HG02571 (cell line): ENCODE results near the gene CCNB3.
"Not testable (repeated sequence)": the region's sequence is repeated elsewhere in the genome, so short reads cannot be mapped to it uniquely, and the experiment has no call there.

Source experiments
- ATAC-seq: cut with Tn5 transposase; IDR thresholded peaks from one replicate; pipeline ENCODE4 v1.9.1; 2021; ENCODE audit warnings: mild to moderate bottlenecking, moderate library complexity; ENCODE audit not compliant: unreplicated experiment

Gene CCNB3

GRCh38 chrX:50204364-50204899 is at the start of gene CCNB3:
Gene CCNB3, plus strand, starts transcription at chrX:50204765. Its CDS starts 80,399 bp downstream, at chrX:50285164.
- ATAC-seq: peak; percentile 93

DNA sequence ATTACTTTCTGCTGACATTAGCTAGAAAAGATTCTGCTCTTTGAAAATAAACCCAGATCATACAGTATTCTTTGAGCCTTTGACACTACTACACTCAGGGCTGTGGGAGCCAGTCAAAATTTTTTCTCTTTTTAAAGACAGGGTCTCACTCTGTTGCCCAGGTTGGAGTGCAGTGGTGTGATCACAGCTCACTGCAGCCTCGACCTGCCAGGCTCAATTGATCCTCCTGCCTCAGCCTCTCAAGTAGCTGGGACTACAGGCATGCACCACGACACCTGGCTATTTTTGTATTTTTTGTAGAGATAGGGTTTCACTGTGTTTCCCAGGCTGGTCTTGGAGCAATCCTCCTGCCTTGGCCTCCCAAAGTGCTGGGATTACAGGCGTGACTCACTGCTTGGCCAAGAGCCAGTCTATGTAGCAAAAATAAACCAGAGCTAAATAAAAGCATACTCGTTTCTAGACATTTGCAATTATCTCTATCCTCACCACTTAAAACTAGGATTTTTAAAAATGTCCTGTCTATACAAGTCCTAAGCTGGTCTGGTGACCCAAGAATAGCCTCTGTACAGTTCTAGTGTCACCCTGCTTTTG is 46.9 kb upstream of the CCNB3 start:
- ATAC-seq: no peak

DNA sequence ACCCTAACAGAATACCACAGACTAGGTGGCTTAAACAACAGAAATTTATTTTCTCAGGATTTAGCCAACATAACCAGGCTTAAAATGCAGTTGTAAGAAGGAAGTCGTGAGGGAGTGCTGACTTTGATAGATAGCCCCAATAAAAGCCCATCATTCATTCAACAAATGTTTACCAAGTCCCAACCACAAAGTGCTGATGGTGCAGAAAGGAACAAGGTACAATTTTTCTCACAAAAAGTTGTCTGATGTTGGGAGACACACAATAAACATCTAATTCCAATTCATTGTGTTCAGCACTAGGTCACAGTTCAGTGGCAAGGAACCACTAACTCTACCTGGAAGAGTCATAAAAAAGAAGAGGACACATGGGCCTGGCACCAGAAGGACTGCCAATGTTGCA is 46.0 kb upstream of the CCNB3 start:
- no peak for ATAC-seq

DNA sequence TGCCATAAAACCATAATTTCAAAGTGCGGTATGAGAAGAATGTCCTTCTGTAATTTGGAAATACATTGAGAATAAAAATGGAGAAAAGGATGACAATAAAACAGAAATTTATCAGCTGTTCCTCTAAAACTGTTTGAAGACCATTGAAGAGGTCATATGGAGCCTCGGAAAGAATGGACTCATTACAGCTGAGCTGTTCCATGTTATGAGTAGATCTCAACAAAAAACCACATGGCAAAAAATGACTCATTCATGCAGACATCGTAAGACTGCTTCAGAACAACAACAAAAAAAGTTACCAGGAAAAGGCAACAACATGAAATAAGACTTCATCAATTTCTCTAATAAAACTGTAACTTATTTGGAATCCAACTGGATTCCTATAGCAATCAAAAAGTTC is 43.4 kb upstream of the CCNB3 start:
- ATAC-seq: no peak

GRCh38 chrX:50165727-50166126 is 38.8 kb upstream of the CCNB3 start:
- ATAC-seq: no peak

GRCh38 chrX:50167366-50167765 is 37.2 kb upstream of the CCNB3 start:
- ATAC-seq: no peak

- ATAC-seq: peak; percentile 55
Measured at GRCh38 chrX:50168241-50168687, 36.3 kb upstream of the CCNB3 start.

DNA sequence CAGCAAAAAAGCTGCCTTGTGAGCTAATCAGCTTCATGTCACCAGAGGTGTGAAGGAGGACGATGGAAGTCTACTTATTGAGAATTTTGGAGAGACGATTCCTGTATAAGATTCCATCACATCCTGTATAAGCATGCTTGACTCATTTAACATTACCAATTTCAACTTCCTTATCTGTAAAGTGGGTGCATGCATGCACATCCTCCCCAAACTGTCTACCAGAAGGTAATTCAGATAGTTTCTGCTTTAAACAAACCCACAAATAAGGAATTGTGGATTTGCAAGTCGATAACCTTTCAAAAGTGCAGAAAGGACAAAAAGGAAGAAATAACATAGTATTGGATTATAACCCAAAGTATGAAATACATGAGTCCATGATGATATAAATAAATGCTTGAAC is 34.8 kb upstream of the CCNB3 start:
- ATAC-seq: no peak

DNA sequence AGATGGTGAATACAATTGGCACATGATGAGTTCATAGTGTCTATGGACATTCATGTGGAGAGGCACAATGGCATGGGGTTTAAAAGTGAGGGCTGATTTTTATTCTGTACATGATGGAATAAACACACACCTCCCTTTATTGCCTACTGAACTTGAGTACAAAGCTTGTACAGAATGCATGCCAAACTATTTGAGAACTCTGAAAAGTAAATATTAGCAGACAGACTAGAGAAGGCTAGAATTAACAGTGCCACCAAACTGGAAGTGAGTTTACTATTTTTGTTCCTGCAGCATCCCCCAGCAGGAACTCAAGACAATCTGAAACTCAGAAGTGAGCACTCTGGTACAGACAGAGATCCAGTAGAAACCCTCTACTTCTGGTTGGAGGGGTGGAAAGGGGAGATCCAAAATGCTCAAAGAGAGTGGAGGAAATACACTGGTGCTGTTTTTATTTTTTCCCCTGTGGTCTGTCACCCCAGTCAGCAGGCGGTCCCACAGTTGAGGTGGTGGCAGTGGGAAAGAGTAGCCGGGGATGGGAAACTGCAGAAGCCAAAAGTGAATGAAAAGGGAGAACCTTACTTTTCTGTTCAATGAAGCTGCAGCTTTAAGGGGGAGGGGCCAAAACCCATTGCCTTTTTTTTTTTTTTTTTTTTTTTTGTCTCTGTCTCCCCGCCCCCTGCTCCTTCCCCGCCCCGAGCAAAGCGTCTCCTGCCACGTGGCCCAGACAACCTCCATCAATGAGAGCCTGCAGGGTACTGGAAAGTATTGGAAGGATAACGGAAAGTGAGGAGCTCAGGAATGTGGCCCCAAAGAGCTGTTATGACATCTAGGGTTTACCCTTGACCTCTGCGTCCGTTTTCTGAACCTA is 24.3 kb upstream of the CCNB3 start:
- no peak for ATAC-seq

DNA sequence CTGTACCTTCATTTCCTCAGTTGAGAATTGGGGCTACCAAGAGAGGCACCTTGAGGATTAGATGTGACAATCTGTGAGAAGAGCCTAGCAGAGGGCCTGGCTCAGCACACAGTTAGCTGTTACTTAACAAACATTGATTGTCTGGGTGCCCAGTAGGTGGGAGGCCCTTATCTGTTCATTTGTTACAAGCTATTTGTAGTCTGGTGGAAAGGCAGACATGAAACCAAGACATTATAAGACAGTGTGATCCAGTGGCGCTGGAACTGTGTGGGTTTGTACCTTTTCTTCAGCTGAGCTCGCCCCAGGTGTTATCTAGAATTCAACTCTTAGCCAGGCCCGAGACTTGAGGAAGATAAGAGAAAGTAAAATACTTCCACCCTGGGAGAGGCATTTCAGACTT is 20.7 kb upstream of the CCNB3 start:
- no peak for ATAC-seq

GRCh38 chrX:50188859-50189600 is 15.5 kb upstream of the CCNB3 start:
- no peak for ATAC-seq

GRCh38 chrX:50198348-50198747 is 6.2 kb upstream of the CCNB3 start:
- ATAC-seq: no peak

GRCh38 chrX:50200907-50201306 is 3.7 kb upstream of the CCNB3 start, which contains the start of gene AKAP4:
Gene AKAP4, minus strand, starts transcription at chrX:50201007. Its CDS starts 118 bp downstream, at chrX:50200889.
- ATAC-seq: no peak

- no peak for ATAC-seq
Measured at GRCh38 chrX:50202539-50202938, 2.0 kb upstream of the CCNB3 start.

DNA sequence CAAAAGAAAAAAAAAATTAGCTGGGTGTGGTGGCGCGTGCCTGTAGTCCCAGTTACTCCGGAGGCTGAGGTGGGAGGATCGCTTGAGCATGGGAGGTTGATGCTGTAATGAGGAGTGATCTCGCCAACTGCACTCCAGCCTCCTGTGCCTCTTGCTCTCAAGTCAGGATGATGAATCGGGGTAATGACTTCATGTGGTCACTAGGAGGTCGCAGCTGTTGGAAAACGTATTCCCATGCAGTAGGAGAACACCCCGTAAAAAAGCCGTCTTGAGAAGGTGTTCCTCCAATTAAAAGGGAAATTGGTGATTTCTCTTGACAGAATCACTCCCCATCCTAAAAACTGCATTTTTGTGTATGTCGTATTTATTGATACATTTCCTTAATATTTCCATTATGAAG is 2.2 kb downstream of the CCNB3 start:
- no peak for ATAC-seq

DNA sequence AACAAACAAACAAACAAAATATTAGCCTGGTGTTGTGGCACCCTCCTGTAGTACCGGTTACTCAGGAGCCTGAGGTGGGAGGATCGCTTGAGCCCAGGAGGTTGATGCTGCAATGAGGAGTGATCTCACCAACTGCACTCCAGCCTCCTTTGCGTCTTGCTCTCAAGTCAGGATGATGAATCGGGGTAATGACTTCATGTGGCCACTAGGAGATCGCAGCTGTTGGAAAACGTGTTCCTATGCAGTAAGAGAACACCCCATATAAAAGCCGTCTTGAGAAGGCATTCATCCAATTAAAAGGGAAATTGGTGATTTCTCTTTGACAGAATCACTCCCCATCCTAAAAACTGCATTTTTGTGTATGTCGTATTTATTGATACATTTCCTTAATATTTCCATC is 6.9 kb downstream of the CCNB3 start:
- ATAC-seq: no peak

DNA sequence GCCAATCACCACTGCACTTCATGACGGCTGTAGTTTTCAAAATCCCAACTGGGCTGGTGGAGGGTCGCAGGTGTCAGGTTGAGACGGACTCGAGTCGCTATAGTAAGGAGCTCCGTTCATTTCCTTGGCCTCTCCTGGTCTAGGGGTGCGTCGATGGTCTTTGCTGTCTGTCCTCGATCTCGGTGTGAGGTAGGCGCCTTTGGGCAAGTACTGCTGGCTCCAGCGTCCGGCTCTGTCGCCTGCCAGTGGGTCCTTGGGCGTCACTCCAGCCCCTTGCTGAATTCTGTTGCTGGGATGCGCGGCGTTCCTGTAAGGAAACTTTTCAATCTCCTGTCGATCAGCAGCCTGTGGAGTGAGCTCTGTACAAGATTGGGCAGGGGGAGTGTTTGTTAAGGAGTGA is 76.7 kb downstream of the CCNB3 start:
- ATAC-seq: no peak

GRCh38 chrX:50327235-50327634 is 122.7 kb downstream of the CCNB3 start:
- no peak for ATAC-seq

DNA sequence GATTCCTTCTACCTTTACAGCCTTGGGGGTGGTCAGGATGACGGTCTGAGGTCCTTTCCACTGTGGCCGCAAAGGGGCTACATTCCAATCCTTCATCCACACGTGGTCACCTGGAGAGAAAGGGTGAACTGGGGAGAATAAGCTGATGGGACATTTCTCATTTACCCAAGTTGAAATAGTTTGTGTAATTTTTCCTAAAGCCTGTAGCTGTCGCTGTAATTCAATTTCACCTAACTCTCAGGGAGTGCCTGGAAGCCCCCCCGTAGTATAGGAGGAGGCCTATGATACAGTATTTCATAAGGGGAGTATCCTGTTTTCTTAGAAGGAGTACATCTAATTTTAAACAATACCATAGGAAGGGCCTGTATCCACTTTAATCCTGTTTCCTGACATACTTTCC is 128.1 kb downstream of the CCNB3 start:
- not testable (repeated sequence) for ATAC-seq

DNA sequence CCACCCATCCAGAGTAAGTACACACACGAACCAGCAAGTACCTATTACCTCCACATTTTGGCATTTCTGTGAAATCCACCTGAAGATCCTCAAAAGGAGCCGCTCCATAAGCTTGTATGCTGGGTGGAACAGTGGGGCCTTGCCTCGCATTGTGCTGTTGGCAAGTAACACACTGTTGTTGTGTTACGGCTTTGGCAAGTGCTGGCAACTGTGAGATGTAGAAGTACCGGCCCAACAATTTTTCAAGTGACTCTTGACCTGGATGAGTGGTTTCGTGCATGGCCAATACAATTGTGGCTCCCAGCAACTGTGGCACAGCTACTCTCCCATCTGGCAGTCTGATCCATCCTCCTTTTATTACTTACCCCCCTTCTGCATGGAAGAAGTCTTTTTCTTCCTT is 128.7 kb downstream of the CCNB3 start:
- ATAC-seq: no peak

DNA sequence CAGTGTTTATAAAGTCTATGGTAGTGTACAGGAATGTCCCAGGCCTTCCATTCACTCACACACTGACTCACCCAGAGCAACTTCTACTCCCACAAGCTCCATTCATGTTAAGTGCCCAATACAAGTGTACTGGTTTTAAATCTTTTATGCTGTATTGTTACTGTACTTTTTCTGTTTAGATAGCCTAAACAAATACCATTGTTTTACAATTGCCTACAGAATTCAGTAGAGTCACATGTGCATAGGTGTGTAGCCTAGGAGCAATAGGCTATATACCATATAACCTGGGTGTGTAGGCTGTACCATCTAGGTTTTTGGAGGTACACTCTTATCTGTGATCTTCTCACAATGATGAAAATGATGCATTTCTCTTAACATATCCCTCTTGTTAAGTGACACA is 139.4 kb downstream of the CCNB3 start:
- no peak for ATAC-seq
